GM18502 (cell line): ENCODE data around the gene PRSS22.

ENCODE experiments used
- ATAC-seq: cut with Tn5 transposase; IDR thresholded peaks from one replicate; pipeline ENCODE4 v1.9.1; 2021; ENCODE audit warnings: mild to moderate bottlenecking; ENCODE audit not compliant: unreplicated experiment, poor library complexity

Gene PRSS22

DNA sequence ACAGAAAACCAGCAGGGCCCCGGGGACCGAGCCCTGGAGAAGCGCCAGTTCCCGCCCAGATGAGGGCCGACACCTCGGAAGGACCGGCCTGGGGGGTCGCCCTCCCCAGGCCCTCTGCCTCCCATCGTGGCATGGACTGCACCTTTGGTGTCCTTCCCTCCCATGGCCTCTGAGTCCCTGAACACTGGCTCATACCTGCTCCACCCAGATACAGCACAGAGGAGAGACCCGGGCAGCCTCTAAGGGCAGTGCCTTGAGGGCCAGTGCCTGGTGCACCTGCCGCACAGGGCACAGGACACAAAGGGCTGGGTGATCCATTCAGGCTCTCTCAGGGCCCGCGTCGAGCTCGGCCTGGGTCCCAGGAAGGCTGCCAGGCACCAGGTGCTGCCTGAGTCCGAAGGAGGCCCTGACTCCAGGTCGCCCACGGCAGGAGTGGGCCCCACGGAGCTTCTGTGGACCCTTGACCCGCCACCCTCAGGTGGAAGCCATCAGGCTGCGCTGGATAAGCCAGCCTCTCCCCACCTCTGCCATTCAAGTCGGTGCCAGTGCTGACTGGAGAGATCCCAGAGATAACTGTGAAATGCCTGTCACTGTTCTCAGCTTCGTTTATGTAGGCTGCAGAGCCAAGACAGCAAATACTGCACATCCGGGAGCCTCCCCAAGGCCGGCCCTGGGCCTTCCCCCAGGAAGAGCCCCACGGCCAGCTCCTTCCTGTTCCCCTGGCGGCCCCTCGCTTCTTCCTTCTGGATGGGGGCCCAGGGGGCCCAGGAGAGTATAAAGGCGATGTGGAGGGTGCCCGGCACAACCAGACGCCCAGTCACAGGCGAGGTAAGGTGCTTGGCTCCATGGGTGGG, 28.2 kb downstream of the PRSS22 start, which contains the start of gene ZG16B:
TSS of gene ZG16B (plus strand) at position 803 of the 854 bp plus-strand sequence. CDS start 139 bp downstream, outside the sequence.
- no peak for ATAC-seq

- ATAC-seq: no peak
Measured at GRCh38 chr16:2828876-2829430, 29.0 kb downstream of the PRSS22 start.

DNA sequence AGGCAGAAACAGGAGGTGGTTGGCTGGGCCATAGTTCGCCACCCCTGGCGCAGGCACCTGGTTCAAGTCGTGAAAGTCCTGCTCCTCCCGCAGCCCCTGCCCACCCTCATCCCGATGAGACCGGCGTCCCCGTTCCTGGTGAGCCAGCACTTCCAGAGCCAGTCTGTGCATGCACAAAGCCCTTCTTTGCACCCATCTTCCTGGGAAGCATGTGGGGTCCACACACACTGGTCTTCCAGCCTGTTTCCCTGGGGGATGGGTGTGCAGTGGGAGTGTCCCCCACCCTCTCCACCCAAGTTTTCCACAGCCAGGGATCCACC, 29.5 kb downstream of the PRSS22 start:
- ATAC-seq: no peak

DNA sequence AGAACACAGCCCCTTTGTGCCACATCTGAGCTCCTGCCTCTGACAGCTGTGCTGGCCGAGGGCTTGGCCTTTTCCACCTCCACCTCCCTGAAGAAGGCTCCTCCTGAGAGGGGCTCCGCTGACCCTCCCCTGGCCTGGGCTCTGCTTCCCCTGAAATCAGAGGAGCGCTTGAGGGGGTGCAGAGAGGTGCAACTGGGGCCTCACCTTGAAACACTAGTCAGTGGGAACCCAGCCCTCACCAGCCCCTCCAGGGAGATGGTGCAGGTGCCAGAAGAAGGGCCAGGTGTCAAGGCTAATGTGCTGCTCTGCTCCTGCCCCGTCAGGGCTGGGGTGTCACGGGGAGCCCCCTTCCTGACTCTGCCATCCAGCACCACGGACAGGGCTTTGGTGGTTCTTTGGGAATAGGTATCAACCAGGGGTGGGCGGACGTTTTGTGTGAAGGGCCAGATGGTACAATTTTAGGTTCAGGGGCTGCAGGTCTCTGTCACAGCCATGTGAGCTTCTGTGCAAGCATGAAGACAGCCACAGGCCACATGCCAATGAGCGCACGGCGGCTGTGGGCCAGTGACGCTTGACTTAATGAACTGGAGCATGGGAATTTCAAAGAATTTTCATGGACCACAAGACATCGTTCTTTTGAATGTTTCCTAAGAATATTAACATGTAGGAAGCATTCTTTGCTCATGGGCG, 30.0 kb downstream of the PRSS22 start:
- ATAC-seq: no peak

- no peak for ATAC-seq
Measured at GRCh38 chr16:2827374-2827791, 30.6 kb downstream of the PRSS22 start.

- no peak for ATAC-seq
Measured at GRCh38 chr16:2826591-2827373, 31.2 kb downstream of the PRSS22 start.

- no peak for ATAC-seq
Measured at GRCh38 chr16:2825906-2826305, 32.1 kb downstream of the PRSS22 start.

GRCh38 chr16:2825049-2825742, 32.8 kb downstream of the PRSS22 start:
- ATAC-seq: no peak

GRCh38 chr16:2824626-2825025, 33.3 kb downstream of the PRSS22 start:
- ATAC-seq: no peak

DNA sequence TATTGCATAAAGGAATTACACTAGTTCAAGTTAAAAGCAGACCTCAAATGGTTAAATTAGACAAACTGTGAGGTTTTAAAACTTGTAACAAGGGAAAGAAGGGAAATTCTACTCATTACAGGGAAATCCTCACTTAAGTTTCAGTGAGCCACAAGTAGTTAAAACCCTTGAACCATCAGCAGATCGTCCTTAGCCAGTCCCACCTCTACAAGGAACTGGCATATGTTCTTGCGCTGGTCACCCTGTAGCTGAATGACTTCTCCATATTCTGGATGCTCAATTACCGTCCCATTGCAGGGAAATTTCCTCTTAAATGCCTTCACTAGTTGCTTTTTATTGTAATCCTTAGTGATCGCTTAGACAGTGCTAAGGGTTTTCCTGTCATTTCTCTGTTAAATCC, 35.5 kb downstream of the PRSS22 start:
- no peak for ATAC-seq

GRCh38 chr16:2822158-2822495, 35.8 kb downstream of the PRSS22 start:
- ATAC-seq: no peak

- ATAC-seq: no peak
Measured at GRCh38 chr16:2821487-2822157, 36.3 kb downstream of the PRSS22 start.

DNA sequence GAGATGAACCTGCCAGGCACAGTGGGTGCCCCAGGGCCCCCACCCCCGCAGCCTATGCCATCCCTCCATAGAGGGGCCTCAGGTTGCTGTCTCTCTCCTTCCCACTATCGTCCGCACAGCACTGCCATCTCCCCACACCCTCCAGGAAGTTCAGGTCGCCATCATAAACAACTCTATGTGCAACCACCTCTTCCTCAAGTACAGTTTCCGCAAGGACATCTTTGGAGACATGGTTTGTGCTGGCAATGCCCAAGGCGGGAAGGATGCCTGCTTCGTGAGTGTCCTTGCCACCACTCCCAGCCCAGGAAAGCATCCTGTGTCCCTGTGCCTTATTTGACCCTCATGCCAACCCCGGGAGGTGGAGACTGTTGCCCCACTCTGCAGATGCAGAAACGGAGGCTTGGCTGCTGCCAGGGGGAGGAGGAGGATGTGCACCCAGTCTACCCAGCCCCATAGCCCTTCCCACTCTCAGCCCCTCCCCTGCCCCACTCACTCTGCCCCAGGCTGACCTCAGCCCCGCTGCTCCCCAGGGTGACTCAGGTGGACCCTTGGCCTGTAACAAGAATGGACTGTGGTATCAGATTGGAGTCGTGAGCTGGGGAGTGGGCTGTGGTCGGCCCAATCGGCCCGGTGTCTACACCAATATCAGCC, 37.0 kb downstream of the PRSS22 start:
- no peak for ATAC-seq

DNA sequence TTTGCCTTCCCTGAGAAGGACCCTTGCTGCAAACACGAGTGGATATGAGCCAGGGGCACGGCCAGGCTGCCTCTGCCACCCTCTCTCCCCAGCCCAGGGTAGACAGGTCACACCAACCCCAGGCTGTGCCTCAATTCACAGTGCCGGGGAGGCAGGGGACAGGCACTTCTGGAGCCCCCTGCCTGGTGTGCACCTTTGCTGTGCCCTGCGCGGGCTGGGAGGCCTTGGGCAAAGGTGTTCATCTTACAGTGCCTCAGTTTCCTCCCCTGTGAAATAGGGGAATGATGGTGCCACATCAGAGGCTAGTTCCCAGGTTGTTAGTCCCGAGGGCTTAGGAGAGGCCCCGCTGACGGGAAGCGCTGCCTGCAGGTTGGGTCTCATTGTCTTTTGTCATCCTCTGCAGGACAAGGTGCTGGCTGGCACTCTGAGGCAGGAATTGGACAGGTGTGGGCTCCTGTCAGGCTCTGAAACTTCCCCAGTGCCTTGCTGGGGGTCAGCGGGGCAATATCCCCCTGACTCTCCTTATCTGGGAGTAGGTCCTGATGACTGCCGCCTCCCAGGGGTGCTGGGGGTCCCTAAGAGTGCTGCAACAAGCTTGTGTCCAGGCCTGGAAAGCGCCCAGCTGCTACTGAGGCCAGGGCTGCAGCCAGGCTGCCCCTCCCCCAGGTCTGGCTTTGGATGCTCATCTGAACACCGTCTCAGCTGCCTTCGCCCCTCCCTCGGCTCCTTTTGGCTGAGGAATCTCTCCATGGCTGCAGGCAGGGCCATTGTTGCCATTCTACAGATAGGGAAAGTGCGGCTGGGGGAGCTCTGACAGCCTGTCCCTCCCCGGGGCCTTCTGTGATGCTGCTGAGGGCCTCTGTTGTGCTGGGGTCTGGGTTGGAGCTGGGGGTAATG, 37.8 kb downstream of the PRSS22 start:
- ATAC-seq: no peak

DNA sequence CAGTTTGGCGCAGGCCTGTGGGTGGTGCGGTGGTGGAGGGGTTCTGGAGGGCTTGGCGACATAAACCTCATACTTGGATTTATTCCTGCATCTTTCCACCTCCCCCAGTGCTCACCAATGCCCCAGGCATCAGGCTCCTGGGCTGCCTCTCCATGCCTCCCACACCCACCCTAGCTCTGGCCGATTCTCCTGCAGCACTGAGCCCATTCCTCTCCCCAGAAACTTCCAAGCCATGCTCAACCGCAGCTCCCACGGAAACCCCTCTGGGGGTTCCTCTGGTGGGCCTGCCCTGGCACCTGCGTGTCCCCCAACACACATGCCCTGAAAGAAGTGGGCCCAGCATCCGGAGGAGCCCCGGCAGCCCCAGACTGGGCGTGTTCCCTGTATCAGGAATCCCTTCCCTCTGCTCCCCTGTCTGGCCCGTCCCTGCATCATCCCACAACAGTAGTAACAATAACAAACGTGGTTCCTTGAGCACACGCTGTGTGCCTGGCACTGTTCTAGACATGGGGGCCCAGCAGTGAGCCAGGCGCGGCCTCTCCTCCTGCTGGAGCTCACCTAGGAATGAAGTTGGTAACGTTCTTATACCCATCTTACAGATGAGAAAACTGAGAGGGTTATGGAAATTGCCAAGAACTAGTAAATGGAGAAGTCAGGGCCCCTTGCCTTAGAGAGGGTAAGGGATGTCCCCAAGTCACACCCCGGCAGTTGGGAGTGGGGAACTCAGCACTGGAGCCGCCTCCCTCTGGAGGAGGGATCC, 38.6 kb downstream of the PRSS22 start:
- no peak for ATAC-seq

DNA sequence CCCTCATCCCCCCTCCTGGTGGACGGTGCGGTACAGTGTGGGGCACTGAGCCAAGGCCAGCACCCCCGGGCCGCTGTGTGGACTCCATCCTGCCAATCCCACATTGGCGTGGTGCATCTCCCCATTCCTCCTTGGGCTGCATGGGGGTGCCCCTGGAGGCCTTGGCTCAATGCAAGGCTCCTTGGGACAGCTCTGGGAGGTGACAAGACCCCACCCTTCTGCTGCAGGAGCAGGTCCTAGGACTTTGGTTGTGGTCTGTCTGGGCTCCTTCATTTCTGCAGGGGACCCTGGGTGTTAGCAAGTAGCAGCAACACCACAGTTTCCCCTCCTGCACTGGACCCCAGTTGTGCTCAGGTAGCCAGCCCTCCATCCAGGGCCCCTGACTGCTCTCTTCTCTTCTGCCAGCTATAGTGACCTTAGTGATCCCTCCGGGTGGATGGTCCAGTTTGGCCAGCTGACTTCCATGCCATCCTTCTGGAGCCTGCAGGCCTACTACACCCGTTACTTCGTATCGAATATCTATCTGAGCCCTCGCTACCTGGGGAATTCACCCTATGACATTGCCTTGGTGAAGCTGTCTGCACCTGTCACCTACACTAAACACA, 39.6 kb downstream of the PRSS22 start:
- ATAC-seq: no peak
